HEK293 (cell line): ENCODE measurements around the gene KRT78.

Experiments used
- CTCF ChIA-PET: fragments of 350-600 bp; formaldehyde crosslinking; extraction: SDS; loops from one replicate; lab custom pipeline; 2021; ENCODE audit warnings: antibody characterized with exemption; lab: Yijun Ruan, JAX
- POLR2A ChIA-PET: fragments of 300-600 bp; formaldehyde crosslinking; extraction: SDS; loops from one replicate; lab custom pipeline; 2020; ENCODE audit warnings: antibody characterized with exemption, inconsistent platforms; lab: Yijun Ruan, JAX
- H3K27ac ChIP-seq: fragments of 200-500 bp; sonication (Bioruptor generic); 2 replicates; pipeline ENCODE4 v1.5.1; 2014; ENCODE audit warnings: low read depth, low read length, control low read depth, inconsistent platforms; ENCODE audit errors: extremely low read depth
- H3K36me3 ChIP-seq, 2 experiments: fragments of 200-500 bp in 1 of 2; sonication (Bioruptor generic) in 1 of 2; 1 replicate in 1 of 2; 2 replicates in 1 of 2; pipeline ENCODE4 v1.5.1; 2014 to 2017; ENCODE audit warnings: inconsistent platforms in 2 of 2, low read length in 2 of 2; ENCODE audit not compliant: control insufficient read depth in 2 of 2, insufficient read depth in 1 of 2
- H3K4me1 ChIP-seq: fragments of 200-500 bp; sonication (Bioruptor generic); 2 replicates; pipeline ENCODE4 v1.5.1; 2014; ENCODE audit warnings: mild to moderate bottlenecking, low read length, inconsistent platforms; ENCODE audit not compliant: control insufficient read depth, insufficient read depth
- H3K4me3 ChIP-seq: 2 replicates; pipeline ENCODE4 v1.5.1; 2011; ENCODE audit warnings: low read depth, mild to moderate bottlenecking, control low read depth, low read length, moderate library complexity
- H3K9me3 ChIP-seq: fragments of 200-500 bp; sonication (Bioruptor generic); 2 replicates; pipeline ENCODE4 v1.5.1; 2014; ENCODE audit warnings: low read depth, low read length, inconsistent platforms; ENCODE audit not compliant: control insufficient read depth, insufficient read depth
- HOXA7 ChIP-seq: sonication (generic); formaldehyde crosslinking; IDR thresholded peaks from 2 replicates; pipeline ENCODE4 v1.8.1; 2022; ENCODE audit warnings: missing genetic modification reagents, borderline replicate concordance
- IKZF3 ChIP-seq: fragments of 450-650 bp; IDR thresholded peaks from 2 replicates; pipeline ENCODE4 v1.5.0; 2018; ENCODE audit warnings: missing biosample characterization, mild to moderate bottlenecking, missing genetic modification characterization, moderate library complexity
- KLF10 ChIP-seq: fragments of 450-650 bp; IDR thresholded peaks from 2 replicates; pipeline ENCODE4 v1.5.1; 2018; ENCODE audit warnings: missing biosample characterization, mild to moderate bottlenecking, missing genetic modification characterization
- KLF17 ChIP-seq: fragments of 450-650 bp; formaldehyde crosslinking; IDR thresholded peaks from 2 replicates; pipeline ENCODE4 v1.5.1; 2016; ENCODE audit warnings: missing biosample characterization, missing genetic modification characterization
- SCRT2 ChIP-seq: fragments of 450-650 bp; formaldehyde crosslinking; IDR thresholded peaks from 2 replicates; pipeline ENCODE4 v1.5.1; 2016; ENCODE audit warnings: missing biosample characterization, missing genetic modification characterization
- TSHZ1 ChIP-seq: fragments of 450-650 bp; formaldehyde crosslinking; IDR thresholded peaks from 2 replicates; pipeline ENCODE4 v1.5.1; 2016; ENCODE audit warnings: missing biosample characterization, missing genetic modification characterization, borderline replicate concordance
- ZBTB8A ChIP-seq: fragments of 450-650 bp; formaldehyde crosslinking; IDR thresholded peaks from 2 replicates; pipeline ENCODE4 v1.5.1; 2016; ENCODE audit warnings: missing biosample characterization, missing genetic modification characterization
- ZFHX2 ChIP-seq: fragments of 450-650 bp; formaldehyde crosslinking; conservative IDR thresholded peaks from 2 replicates; pipeline ENCODE4 v1.5.1; 2016; ENCODE audit warnings: missing biosample characterization, missing genetic modification characterization
- ZNF10 ChIP-seq: fragments of 450-650 bp; formaldehyde crosslinking; IDR thresholded peaks from 2 replicates; pipeline ENCODE4 v1.5.1; 2017; ENCODE audit warnings: missing biosample characterization, missing genetic modification characterization
- ZNF16 ChIP-seq: fragments of 450-650 bp; formaldehyde crosslinking; IDR thresholded peaks from 2 replicates; pipeline ENCODE4 v1.5.1; 2016; ENCODE audit warnings: low read depth, missing biosample characterization, missing genetic modification characterization
- ZNF174 ChIP-seq: fragments of 450-650 bp; formaldehyde crosslinking; IDR thresholded peaks from 2 replicates; pipeline ENCODE4 v1.5.0; 2017; ENCODE audit warnings: missing biosample characterization, mild to moderate bottlenecking, missing genetic modification characterization
- ZNF280C ChIP-seq: fragments of 450-650 bp; formaldehyde crosslinking; IDR thresholded peaks from 2 replicates; pipeline ENCODE4 v1.5.1; 2016; ENCODE audit warnings: missing biosample characterization, missing genetic modification characterization
- ZNF311 ChIP-seq: fragments of 450-650 bp; formaldehyde crosslinking; IDR thresholded peaks from 2 replicates; pipeline ENCODE4 v1.5.1; 2017; ENCODE audit warnings: missing biosample characterization, missing genetic modification characterization, borderline replicate concordance
- ZNF426 ChIP-seq: fragments of 450-650 bp; formaldehyde crosslinking; IDR thresholded peaks from 2 replicates; pipeline ENCODE4 v1.5.1; 2017; ENCODE audit warnings: missing biosample characterization, missing genetic modification characterization, mild to moderate bottlenecking, inconsistent platforms, moderate library complexity
- ZNF488 ChIP-seq: fragments of 450-650 bp; formaldehyde crosslinking; IDR thresholded peaks from 2 replicates; pipeline ENCODE4 v1.5.1; 2016; ENCODE audit warnings: missing biosample characterization, missing genetic modification characterization
- ZNF529 ChIP-seq: fragments of 450-650 bp; formaldehyde crosslinking; IDR thresholded peaks from 2 replicates; pipeline ENCODE4 v1.5.1; 2017; ENCODE audit warnings: missing genetic modification characterization, missing biosample characterization; ENCODE audit not compliant: insufficient replicate concordance
- ZNF558 ChIP-seq: fragments of 450-650 bp; formaldehyde crosslinking; IDR thresholded peaks from 2 replicates; pipeline ENCODE4 v1.5.1; 2016; ENCODE audit warnings: missing biosample characterization, missing genetic modification characterization
- ZNF701 ChIP-seq: fragments of 450-650 bp; formaldehyde crosslinking; IDR thresholded peaks from 2 replicates; pipeline ENCODE4 v1.5.1; 2016; ENCODE audit warnings: missing biosample characterization, missing genetic modification characterization
- ZNF768 ChIP-seq: fragments of 450-650 bp; formaldehyde crosslinking; IDR thresholded peaks from 2 replicates; pipeline ENCODE4 v1.5.1; 2018; ENCODE audit warnings: missing biosample characterization, mild to moderate bottlenecking, missing genetic modification characterization
- ZNF843 ChIP-seq: fragments of 450-650 bp; formaldehyde crosslinking; IDR thresholded peaks from 2 replicates; pipeline ENCODE4 v1.5.1; 2016; ENCODE audit warnings: missing biosample characterization, missing genetic modification characterization
- ZSCAN23 ChIP-seq: fragments of 450-650 bp; formaldehyde crosslinking; IDR thresholded peaks from 2 replicates; pipeline ENCODE4 v1.5.1; 2016; ENCODE audit warnings: missing biosample characterization, missing genetic modification characterization
- ZSCAN5A ChIP-seq: fragments of 450-650 bp; formaldehyde crosslinking; IDR thresholded peaks from 2 replicates; pipeline ENCODE4 v1.5.1; 2016; ENCODE audit warnings: missing biosample characterization, missing genetic modification characterization

Gene KRT78

GRCh38 chr12:52829986-52830770 lies 18.6 kb downstream of the KRT78 start:
- CTCF ChIA-PET: interaction anchor here (1.8 kb wide), 1 partner anchor 151 kb away, joined by 4 read pairs; no protein-coding TSS in a partner anchor
- TF ChIP-seq ZNF843 (tag by site-specific recombination) (no peak), ZNF488 (no peak), ZNF16 (tag by site-specific recombination) (no peak), ZBTB8A (tag by site-specific recombination) (no peak), HOXA7 (CRISPR knock-in tag) (no peak), SCRT2 (peak; percentile 25; the same call in 1 of the 2 replicates)
- POLR2A ChIA-PET: no interaction called here

GRCh38 chr12:52828591-52829021 lies 20.2 kb downstream of the KRT78 start:
- POLR2A ChIA-PET: no interaction called here
- H3K4me1 ChIP-seq: no peaks in the 10 kb centered on the region
- TF ChIP-seq TSHZ1 (no peak), ZNF529 (tag by site-specific recombination) (no peak), ZNF426 (tag by site-specific recombination) (no peak), ZNF174 (tag by site-specific recombination) (no peak), KLF10 (tag by site-specific recombination) (no peak), ZNF701 (tag by site-specific recombination) (no peak), ZNF311 (tag by site-specific recombination) (no peak), ZNF768 (tag by site-specific recombination) (no peak), ZSCAN23 (tag by site-specific recombination) (no peak), IKZF3 (tag by site-specific recombination) (no peak), KLF17 (tag by site-specific recombination) (no peak), ZNF280C (tag by site-specific recombination) (no peak), ZNF10 (no peak), ZFHX2 (tag by site-specific recombination) (no peak), ZSCAN5A (tag by site-specific recombination) (no peak), ZNF558 (tag by site-specific recombination) (no peak)
- CTCF ChIA-PET: no interaction called here
- H3K36me3 ChIP-seq: no peaks in the 10 kb centered on the region
- H3K4me3 ChIP-seq: no peak overlapping the region
- no peak overlapping the region for H3K27ac ChIP-seq
- no peaks in the 10 kb centered on the region for H3K9me3 ChIP-seq

More at GRCh38 chr12:52829986-52830770, 18.6 kb downstream of the KRT78 start:
- no peaks in the 10 kb centered on the region for H3K9me3 ChIP-seq
- H3K4me3 ChIP-seq: no peak overlapping the region
- no peaks in the 10 kb centered on the region for H3K36me3 ChIP-seq
- H3K4me1 ChIP-seq: no peaks in the 10 kb centered on the region
- no peak overlapping the region for H3K27ac ChIP-seq
